H1 (cell line): ENCODE measurements around the gene CPNE8. TPM values are rescaled to one million over a fixed set of nuclear protein-coding genes. Genes with fewer than 3 reads are reported as not detected.

Source experiments
- CTCF ChIA-PET: fragments of 300-600 bp; sonication (Branson Sonifier 250); formaldehyde crosslinking; loops from one replicate; lab custom pipeline; 2021; ENCODE audit not compliant: partially characterized antibody; lab: Charles Lee
- POLR2A ChIA-PET: fragments of 300-600 bp; sonication (Branson Sonifier 250); formaldehyde crosslinking; loops from one replicate; lab custom pipeline; 2021; ENCODE audit warnings: inconsistent platforms; ENCODE audit not compliant: partially characterized antibody; lab: Charles Lee
- DNase-seq, 2 experiments: peaks; one replicate each; pipeline versions ENCODE4 v3.0.0 to v3.0.0-alpha.2; 2010 to 2022; ENCODE audit warnings: low spot score in 2 of 2, low read depth in 1 of 2, mixed read lengths in 1 of 2
- FAIRE-seq: peaks from 2 replicates; lab custom pipeline; 2011; peaks lifted over from hg19 to GRCh38; lab: Jason Lieb, UNC
- H2AFZ ChIP-seq: 2 replicates; pipeline ENCODE4 v1.8.1; 2012; ENCODE audit warnings: low read length, inconsistent platforms
- H2AK5ac ChIP-seq: 2 replicates; pipeline ENCODE4 v1.6.1; 2013; ENCODE audit warnings: low read depth, low read length
- H2BK120ac ChIP-seq: replicated peaks from 2 replicates; pipeline ENCODE3; 2013; ENCODE audit warnings: low read depth, low read length, inconsistent platforms
- H2BK12ac ChIP-seq: 2 replicates; pipeline ENCODE4 v1.6.1; 2013; ENCODE audit warnings: low read depth, low read length
- H2BK15ac ChIP-seq: 2 replicates; pipeline ENCODE4 v1.6.1; 2013; ENCODE audit warnings: low read length
- H2BK20ac ChIP-seq: 2 replicates; pipeline ENCODE4 v1.6.1; 2013; ENCODE audit warnings: low read length
- H2BK5ac ChIP-seq: 2 replicates; pipeline ENCODE4 v1.6.1; 2013; ENCODE audit warnings: low read depth, low read length
- H3K14ac ChIP-seq: 2 replicates; pipeline ENCODE4 v1.6.1; 2013; ENCODE audit warnings: inconsistent platforms; ENCODE audit not compliant: insufficient read length
- H3K18ac ChIP-seq: 2 replicates; pipeline ENCODE4 v1.6.1; 2013; ENCODE audit warnings: low read length; ENCODE audit errors: extremely low read depth
- H3K23ac ChIP-seq: 2 replicates; pipeline ENCODE4 v1.6.1; 2013; ENCODE audit warnings: inconsistent platforms; ENCODE audit not compliant: insufficient read length
- H3K23me2 ChIP-seq: 2 replicates; pipeline ENCODE4 v1.6.1; 2013; ENCODE audit warnings: low read depth, low read length
- H3K27ac ChIP-seq: 2 replicates; pipeline ENCODE4 v1.6.1; 2011; ENCODE audit warnings: low read depth, low read length, inconsistent platforms
- H3K27me3 ChIP-seq, 4 experiments: replicated peaks in 1 of 4; 1 replicate in 1 of 4; 2 replicates in 3 of 4; pipeline versions ENCODE4 v1.6.1 to v1.8.1; 2011 to 2013; ENCODE audit warnings: low read length in 3 of 4, mild to moderate bottlenecking in 3 of 4, inconsistent platforms in 2 of 4, mixed read lengths in 2 of 4, moderate library complexity in 1 of 4; ENCODE audit not compliant: control insufficient read depth in 3 of 4, insufficient read depth in 3 of 4; ENCODE audit errors: extremely low read depth in 1 of 4
- H3K36me3 ChIP-seq, 4 experiments: 2 replicates each; pipeline versions ENCODE4 v1.6.1 to v1.8.1; 2011 to 2013; ENCODE audit warnings: mild to moderate bottlenecking in 4 of 4, low read length in 3 of 4, moderate library complexity in 2 of 4, control low read depth in 1 of 4, inconsistent platforms in 1 of 4; ENCODE audit not compliant: insufficient read depth in 4 of 4, control insufficient read depth in 2 of 4
- H3K4ac ChIP-seq: replicated peaks from 2 replicates; pipeline ENCODE3; 2013; ENCODE audit warnings: low read length, low read depth, mixed read lengths, inconsistent platforms; ENCODE audit not compliant: insufficient read length
- H3K4me1 ChIP-seq, 4 experiments: replicated peaks in 1 of 4; 1 replicate in 1 of 4; 2 replicates in 3 of 4; pipeline versions ENCODE4 v1.6.1 to v1.8.1; 2011 to 2013; ENCODE audit warnings: low read length in 3 of 4, inconsistent platforms in 2 of 4, mixed read lengths in 1 of 4; ENCODE audit not compliant: insufficient read depth in 4 of 4, control insufficient read depth in 3 of 4
- H3K4me2 ChIP-seq, 2 experiments: 2 replicates each; pipeline versions ENCODE4 v1.6.1 to v1.8.1; 2011 to 2013; ENCODE audit warnings: low read depth in 2 of 2, low read length in 2 of 2, control low read depth in 1 of 2, inconsistent platforms in 1 of 2, mild to moderate bottlenecking in 1 of 2; ENCODE audit not compliant: insufficient read depth in 1 of 2
- H3K4me3 ChIP-seq, 4 experiments: fragments of 200-600, 300-600 bp in 1 of 4; sonication (generic), shearing (Covaris generic), sonication (Bioruptor Twin) in 1 of 4; 2 replicates each; pipeline versions ENCODE4 v1.5.1 to v1.8.1; 2011 to 2016; ENCODE audit warnings: low read length in 4 of 4, low read depth in 3 of 4, control low read depth in 2 of 4, inconsistent platforms in 2 of 4, mild to moderate bottlenecking in 2 of 4, mixed read lengths in 1 of 4, moderate library complexity in 1 of 4; ENCODE audit not compliant: insufficient read depth in 2 of 4; ENCODE audit errors: extremely low read depth in 1 of 4
- H3K56ac ChIP-seq: replicated peaks from 2 replicates; pipeline ENCODE3; 2013; ENCODE audit warnings: low read depth, mild to moderate bottlenecking, mixed read lengths, low read length, inconsistent platforms; ENCODE audit not compliant: insufficient read length
- H3K79me1 ChIP-seq: 2 replicates; pipeline ENCODE4 v1.6.1; 2013; ENCODE audit warnings: low read depth, low read length, control low read depth
- H3K79me2 ChIP-seq, 2 experiments: 2 replicates each; pipeline versions ENCODE4 v1.6.1 to v1.8.1; 2012 to 2013; ENCODE audit warnings: low read length in 2 of 2, mild to moderate bottlenecking in 2 of 2, inconsistent platforms in 1 of 2; ENCODE audit not compliant: insufficient read depth in 2 of 2, control insufficient read depth in 1 of 2
- H3K9ac ChIP-seq, 4 experiments: replicated peaks in 1 of 4; 1 replicate in 1 of 4; 2 replicates in 3 of 4; pipeline versions ENCODE4 v1.6.1 to v1.8.1; 2011 to 2013; ENCODE audit warnings: low read depth in 3 of 4, low read length in 3 of 4, control low read depth in 2 of 4, mild to moderate bottlenecking in 2 of 4, moderate library complexity in 2 of 4, inconsistent platforms in 1 of 4; ENCODE audit errors: extremely low read depth in 1 of 4
- H3K9me3 ChIP-seq, 2 experiments: 2 replicates each; pipeline versions ENCODE4 v1.6.1 to v1.8.1; 2012 to 2013; ENCODE audit warnings: mild to moderate bottlenecking in 2 of 2, moderate library complexity in 2 of 2, control low read depth in 1 of 2, inconsistent platforms in 1 of 2, low read depth in 1 of 2, low read length in 1 of 2, mixed read lengths in 1 of 2; ENCODE audit not compliant: insufficient read depth in 2 of 2
- H4K20me1 ChIP-seq, 2 experiments: replicated peaks in 1 of 2; 2 replicates each; pipeline versions ENCODE3 to v1.8.1; 2011 to 2013; ENCODE audit warnings: inconsistent platforms in 2 of 2, low read length in 2 of 2, mild to moderate bottlenecking in 1 of 2; ENCODE audit not compliant: insufficient read depth in 2 of 2, control insufficient read depth in 1 of 2
- H4K5ac ChIP-seq: 2 replicates; pipeline ENCODE4 v1.6.1; 2013; ENCODE audit warnings: low read length, low read depth, mixed read lengths, inconsistent platforms; ENCODE audit not compliant: insufficient read length
- H4K8ac ChIP-seq: 2 replicates; pipeline ENCODE4 v1.8.0; 2013; ENCODE audit warnings: mild to moderate bottlenecking, moderate library complexity, low read length, inconsistent platforms; ENCODE audit not compliant: insufficient read depth; ENCODE audit errors: extremely low read depth
- H4K91ac ChIP-seq: replicated peaks from 2 replicates; pipeline ENCODE3; 2013; ENCODE audit warnings: low read length, mixed read lengths, inconsistent platforms; ENCODE audit not compliant: insufficient read length
- BACH1 ChIP-seq: IDR thresholded peaks from 2 replicates; pipeline ENCODE4 v1.6.1; 2012; ENCODE audit warnings: low read length, improper control_type of control experiment
- CBX5 ChIP-seq: fragments of 300-800, 300-1000 bp; sonication (generic); IDR thresholded peaks from 2 replicates; pipeline ENCODE4 v1.7.1; 2016; ENCODE audit warnings: antibody characterized with exemption, low read length, low read depth
- CEBPB ChIP-seq: IDR thresholded peaks from 2 replicates; pipeline ENCODE4 v1.6.1; 2012; ENCODE audit warnings: low read depth, low read length
- EGR1 ChIP-seq: IDR thresholded peaks from 2 replicates; pipeline ENCODE4 v1.6.1; 2011; ENCODE audit warnings: low read depth, low read length, borderline replicate concordance
- EZH2 ChIP-seq: fragments of 200-600 bp; sonication (generic); IDR thresholded peaks from 2 replicates; pipeline ENCODE4 v1.7.1; 2012; ENCODE audit warnings: low read depth, mild to moderate bottlenecking, moderate library complexity, low read length, inconsistent platforms; ENCODE audit not compliant: severe bottlenecking
- GABPA ChIP-seq: IDR thresholded peaks from 2 replicates; pipeline ENCODE4 v1.6.1; 2011; ENCODE audit warnings: mild to moderate bottlenecking, low read length, moderate library complexity, borderline replicate concordance; ENCODE audit not compliant: insufficient read depth
- JUND ChIP-seq: IDR thresholded peaks from 2 replicates; pipeline ENCODE4 v1.6.1; 2011; ENCODE audit warnings: mild to moderate bottlenecking, improper control_type of control experiment, low read length
- KDM4A ChIP-seq: IDR thresholded peaks from one replicate; pipeline ENCODE4 v1.7.1; 2012; ENCODE audit warnings: low read depth, mild to moderate bottlenecking, moderate library complexity, low read length, inconsistent platforms; ENCODE audit not compliant: severe bottlenecking
- NANOG ChIP-seq: IDR thresholded peaks from 2 replicates; pipeline ENCODE4 v1.6.1; 2011; ENCODE audit warnings: low read length, low read depth, mild to moderate bottlenecking, inconsistent platforms; ENCODE audit not compliant: insufficient read depth, poor library complexity, severe bottlenecking
- SP4 ChIP-seq: IDR thresholded peaks from 2 replicates; pipeline ENCODE4 v1.6.1; 2012; ENCODE audit warnings: low read length, inconsistent platforms
- SUZ12 ChIP-seq: fragments of 200-600 bp; sonication (generic); IDR thresholded peaks from 2 replicates; pipeline ENCODE4 v1.6.1; 2012; ENCODE audit warnings: mild to moderate bottlenecking, inconsistent platforms, low read length, moderate library complexity, mixed read lengths
- USF2 ChIP-seq: IDR thresholded peaks from 2 replicates; pipeline ENCODE4 v1.6.1; 2011; ENCODE audit warnings: low read length, improper control_type of control experiment
- polyA plus RNA-seq, 7 experiments: library from polyadenylated mRNA; depleted of rRNA in 3 of 7; stranded (reverse) in 5 of 7; unstranded in 2 of 7; fragments of >200 nt in 5 of 7; fragments of 200-250 nt in 2 of 7; gene quantifications; 1 replicate in 5 of 7; 2 replicates in 1 of 7; 4 replicates in 1 of 7; pipeline versions ENCODE4 v1.2.1 to v1.2.3, GENCODE V29; 2011 to 2013; ENCODE audit warnings: missing spikeins in 2 of 7, mixed read lengths in 2 of 7
- total RNA-seq: library from RNA; stranded (reverse); fragmentation: NEBNext Ultra II Directional; extraction: Animal tissue kit (Norgen Biotek cat#: 25700); gene quantifications from 2 replicates; pipeline ENCODE4 v1.2.1, GENCODE V29; 2021
- TF ChIP-seq, protein P1 (sequence below): IDR thresholded peaks from 2 replicates; pipeline ENCODE4 v1.6.1; 2011; ENCODE audit warnings: low read depth, mild to moderate bottlenecking, low read length; ENCODE audit not compliant: insufficient read depth
- TF ChIP-seq, protein P2 (sequence below): IDR thresholded peaks from 2 replicates; pipeline ENCODE4 v1.6.1; 2012; ENCODE audit warnings: inconsistent platforms

The CPNE8 gene
- total and polyA plus RNA-seq, 2 of the 8 experiments (the other 6 are each of a cell fraction or from before 2014, with no cell fraction given) = 2.5 to 6.8 TPM

- H2BK5ac ChIP-seq = no peak overlapping the region
- no peaks in the 10 kb centered on the region for H3K4me1 ChIP-seq
- no peak overlapping the region for H3K27ac ChIP-seq
- H3K23me2 ChIP-seq = no peaks in the 10 kb centered on the region
- CTCF ChIA-PET = no interaction called here
- no peaks in the 10 kb centered on the region for H4K20me1 ChIP-seq
- H3K79me2 ChIP-seq = no peaks in the 10 kb centered on the region
- no peaks in the 10 kb centered on the region for H3K36me3 ChIP-seq
- H4K5ac ChIP-seq = no peak overlapping the region
- no peak overlapping the region for H2BK20ac ChIP-seq
- H4K8ac ChIP-seq = no peak overlapping the region
- POLR2A ChIA-PET = no interaction called here
- FAIRE-seq (no peak), DNase-seq (no peak)
- no peak overlapping the region for H3K14ac ChIP-seq
- no peak overlapping the region for H3K9ac ChIP-seq
- no peak overlapping the region for H2AFZ ChIP-seq
- no peaks in the 10 kb centered on the region for H3K27me3 ChIP-seq
- no peak overlapping the region for H3K18ac ChIP-seq
- H4K91ac ChIP-seq = no peak overlapping the region
- H3K56ac ChIP-seq = no peak overlapping the region
- no peak overlapping the region for H3K4ac ChIP-seq
- no peak overlapping the region for H2AK5ac ChIP-seq
- H2BK120ac ChIP-seq = no peak overlapping the region
- H3K79me1 ChIP-seq = no peaks in the 10 kb centered on the region
- no peak overlapping the region for H3K4me3 ChIP-seq
- H3K23ac ChIP-seq = no peak overlapping the region
- H3K9me3 ChIP-seq = no peaks in the 10 kb centered on the region
- H3K4me2 ChIP-seq = no peak overlapping the region
- H2BK12ac ChIP-seq = no peak overlapping the region
- no peak overlapping the region for H2BK15ac ChIP-seq
- TF ChIP-seq USF2 (no peak), BACH1 (no peak), GABPA (no peak), CEBPB (no peak), NANOG (no peak), EZH2 (no peak), SP4 (no peak), EGR1 (no peak), JUND (no peak), SUZ12 (no peak), KDM4A (no peak), CBX5 (no peak)
- TF ChIP-seq, protein P1, sequence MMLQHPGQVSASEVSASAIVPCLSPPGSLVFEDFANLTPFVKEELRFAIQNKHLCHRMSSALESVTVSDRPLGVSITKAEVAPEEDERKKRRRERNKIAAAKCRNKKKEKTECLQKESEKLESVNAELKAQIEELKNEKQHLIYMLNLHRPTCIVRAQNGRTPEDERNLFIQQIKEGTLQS = no peak
- TF ChIP-seq, protein P2, sequence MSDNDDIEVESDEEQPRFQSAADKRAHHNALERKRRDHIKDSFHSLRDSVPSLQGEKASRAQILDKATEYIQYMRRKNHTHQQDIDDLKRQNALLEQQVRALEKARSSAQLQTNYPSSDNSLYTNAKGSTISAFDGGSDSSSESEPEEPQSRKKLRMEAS = no peak
Observed at GRCh38 chr12:38708466-38708865, 196.9 kb downstream of the CPNE8 start.
